ENCODE data around the gene CHKA. TPM values are rescaled to one million over a fixed set of nuclear protein-coding genes. Genes with fewer than 3 reads are reported as not detected.

CHKA gene
- total RNA-seq, 1 donor from 2014 or later, result 8.4 TPM

- ATAC-seq (ENCODE audit: poor library complexity), result no peak
- no peak for DNase-seq
- intact Hi-C loops (cut with DNase I), result loop anchor here (10.0 kb wide), 1 partner anchor 115 kb away; no protein-coding TSS in a partner anchor
Observed at GRCh38 chr11:68090287-68090686, 30.9 kb downstream of the CHKA start.

- ATAC-seq (ENCODE audit: poor library complexity) (no peak), DNase-seq (no peak)
- intact Hi-C loops (cut with DNase I), result loop anchor here (10.0 kb wide), 1 partner anchor 115 kb away; no protein-coding TSS in a partner anchor
Observed at GRCh38 chr11:68089679-68090078, 31.5 kb downstream of the CHKA start.

- intact Hi-C loops (cut with DNase I), result no loop called here
- no peak for ATAC-seq (ENCODE audit: poor library complexity)
- no peak for DNase-seq
Observed at GRCh38 chr11:68083517-68083916, 37.7 kb downstream of the CHKA start.

GRCh38 chr11:68082481-68082880 is 38.7 kb downstream of the CHKA start:
- DNase-seq (no peak), ATAC-seq (ENCODE audit: poor library complexity) (no peak)
- intact Hi-C loops (cut with DNase I), result no loop called here

GRCh38 chr11:68081691-68082090 is 39.5 kb downstream of the CHKA start:
- DNase-seq (no peak), ATAC-seq (ENCODE audit: poor library complexity) (peak; percentile 38)
- intact Hi-C loops (cut with DNase I), result no loop called here

GRCh38 chr11:68080860-68081259 is 40.3 kb downstream of the CHKA start:
- ATAC-seq (ENCODE audit: poor library complexity) (no peak), DNase-seq (no peak)
- intact Hi-C loops (cut with DNase I), result no loop called here

- intact Hi-C loops (cut with DNase I), result loop anchor here (10.0 kb wide), 1 partner anchor 107 kb away; no protein-coding TSS in a partner anchor
- DNase-seq (no peak), ATAC-seq (ENCODE audit: poor library complexity) (peak; percentile 63)
Observed at GRCh38 chr11:68077617-68078582, 43.3 kb downstream of the CHKA start.

- intact Hi-C loops (cut with DNase I), result loop anchor here (10.0 kb wide), 1 partner anchor 108 kb away; no protein-coding TSS in a partner anchor
- no peak for ATAC-seq (ENCODE audit: poor library complexity)
- no peak for DNase-seq
Observed at GRCh38 chr11:68076371-68077042, 44.7 kb downstream of the CHKA start.

- ATAC-seq (ENCODE audit: poor library complexity) (peak; percentile 21), DNase-seq (no peak)
- intact Hi-C loops (cut with DNase I), result loop anchor here (10.0 kb wide), 1 partner anchor 110 kb away; no protein-coding TSS in a partner anchor
Observed at GRCh38 chr11:68074584-68075352, 46.4 kb downstream of the CHKA start.

GRCh38 chr11:68071281-68072048 is 49.7 kb downstream of the CHKA start:
- ATAC-seq (ENCODE audit: poor library complexity) (no peak), DNase-seq (no peak)
- intact Hi-C loops (cut with DNase I), result loop anchor here (10.0 kb wide), 1 partner anchor 113 kb away; no protein-coding TSS in a partner anchor

GRCh38 chr11:68067991-68068390 is 53.2 kb downstream of the CHKA start:
- intact Hi-C loops (cut with DNase I), result no loop called here
- ATAC-seq (ENCODE audit: poor library complexity), result no peak
- DNase-seq, result no peak

- intact Hi-C loops (cut with DNase I), result no loop called here
- no peak for DNase-seq
- ATAC-seq (ENCODE audit: poor library complexity), result peak; percentile 76
Observed at GRCh38 chr11:68066742-68067141, 54.4 kb downstream of the CHKA start.

GRCh38 chr11:68065841-68066240 is 55.3 kb downstream of the CHKA start:
- ATAC-seq (ENCODE audit: poor library complexity) (no peak), DNase-seq (no peak)
- intact Hi-C loops (cut with DNase I), result no loop called here

- intact Hi-C loops (cut with DNase I), result no loop called here
- no peak for ATAC-seq (ENCODE audit: poor library complexity)
- no peak for DNase-seq
Observed at GRCh38 chr11:68064926-68065325, 56.3 kb downstream of the CHKA start.

GRCh38 chr11:68061508-68061907 is 59.7 kb downstream of the CHKA start:
- intact Hi-C loops (cut with DNase I), result no loop called here
- ATAC-seq (ENCODE audit: poor library complexity), result no peak
- DNase-seq, result no peak

GRCh38 chr11:68057807-68058206 is 63.4 kb downstream of the CHKA start:
- DNase-seq, result no peak
- intact Hi-C loops (cut with DNase I), result no loop called here
- ATAC-seq (ENCODE audit: poor library complexity), result no peak

- ATAC-seq (ENCODE audit: poor library complexity) (no peak), DNase-seq (no peak)
- intact Hi-C loops (cut with DNase I), result no loop called here
Observed at GRCh38 chr11:68056317-68057285, 64.6 kb downstream of the CHKA start.
